ENCODE data around the gene PRKAR2A.
"Not testable (repeated sequence)": the region's sequence is repeated elsewhere in the genome, so short reads cannot be mapped to it uniquely, and the experiment has no call there.

The PRKAR2A gene

DNA sequence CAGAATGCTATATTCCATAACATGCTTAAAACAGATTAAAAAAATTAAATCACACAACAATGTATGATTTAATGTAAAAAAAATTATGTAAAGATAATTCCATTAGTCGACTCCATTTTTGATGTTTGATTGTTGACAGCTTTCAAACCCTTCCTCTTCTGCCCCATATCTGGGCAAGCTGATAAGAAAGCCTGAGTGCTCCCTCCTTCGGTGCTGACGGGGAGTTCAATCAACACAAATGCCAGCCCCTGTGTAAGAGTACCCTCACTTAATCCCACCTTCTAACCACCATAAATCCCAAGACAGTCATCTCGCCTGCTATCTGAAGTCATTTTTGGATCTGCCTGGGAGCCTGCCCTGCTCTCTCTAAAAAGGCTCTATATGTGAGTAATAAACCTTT, 70.8 kb downstream of the PRKAR2A start:
- no peak for DNase-seq (ENCODE audit: low spot score)

DNA sequence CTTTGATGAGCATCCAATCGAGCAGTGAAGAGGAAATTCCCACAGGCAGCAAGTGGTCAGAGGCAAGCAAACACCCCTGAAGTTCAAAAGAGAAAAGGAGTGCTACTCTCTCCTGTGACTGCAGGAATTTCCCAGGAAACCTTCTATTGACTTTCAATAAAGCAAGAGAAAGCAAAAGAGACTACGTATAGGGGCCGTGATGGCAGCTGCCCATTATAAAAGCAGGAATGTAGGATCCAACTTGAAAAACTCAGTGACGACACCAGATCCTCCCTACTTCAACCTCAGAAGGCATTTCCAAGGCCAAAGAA, 77.5 kb downstream of the PRKAR2A start:
- no peak for DNase-seq (ENCODE audit: low spot score)

DNA sequence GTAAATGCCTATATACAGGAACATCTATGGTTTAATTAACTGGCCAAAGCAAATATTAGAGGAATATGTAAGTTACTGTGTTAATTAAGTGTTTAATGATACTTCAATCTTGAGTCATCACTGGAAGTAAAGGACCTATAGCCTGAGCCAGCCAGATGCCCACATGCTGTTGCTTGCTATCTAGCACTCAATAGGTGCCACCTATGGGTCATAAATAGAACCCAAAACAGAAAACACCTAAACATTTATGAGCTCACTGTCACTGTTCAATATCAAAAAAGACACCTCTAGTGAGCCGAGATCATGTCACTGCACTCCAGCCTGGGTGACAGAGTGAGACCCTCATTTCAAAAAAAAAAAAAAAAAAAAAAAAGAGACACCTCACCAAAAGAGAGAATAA, 82.3 kb downstream of the PRKAR2A start:
- peak; percentile 46 for DNase-seq (ENCODE audit: low spot score)

DNA sequence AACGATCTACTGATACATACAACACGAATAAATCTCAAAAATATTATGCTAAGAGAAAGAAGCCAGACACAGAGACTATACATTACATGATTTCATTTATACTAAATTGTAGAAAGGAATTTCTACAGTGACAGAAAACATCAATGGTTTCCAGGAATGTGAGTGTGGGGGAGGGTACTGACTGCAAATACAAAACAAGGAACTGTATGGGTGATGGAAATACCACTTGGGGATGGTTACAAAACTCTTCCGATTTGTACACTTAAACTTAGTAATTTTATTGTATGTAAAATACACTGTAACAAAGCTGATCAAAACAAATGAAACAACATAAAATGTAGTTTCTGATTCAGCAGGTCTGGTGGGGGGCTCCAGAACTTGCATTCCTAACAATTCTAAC, 84.9 kb downstream of the PRKAR2A start:
- no peak for DNase-seq (ENCODE audit: low spot score)

DNA sequence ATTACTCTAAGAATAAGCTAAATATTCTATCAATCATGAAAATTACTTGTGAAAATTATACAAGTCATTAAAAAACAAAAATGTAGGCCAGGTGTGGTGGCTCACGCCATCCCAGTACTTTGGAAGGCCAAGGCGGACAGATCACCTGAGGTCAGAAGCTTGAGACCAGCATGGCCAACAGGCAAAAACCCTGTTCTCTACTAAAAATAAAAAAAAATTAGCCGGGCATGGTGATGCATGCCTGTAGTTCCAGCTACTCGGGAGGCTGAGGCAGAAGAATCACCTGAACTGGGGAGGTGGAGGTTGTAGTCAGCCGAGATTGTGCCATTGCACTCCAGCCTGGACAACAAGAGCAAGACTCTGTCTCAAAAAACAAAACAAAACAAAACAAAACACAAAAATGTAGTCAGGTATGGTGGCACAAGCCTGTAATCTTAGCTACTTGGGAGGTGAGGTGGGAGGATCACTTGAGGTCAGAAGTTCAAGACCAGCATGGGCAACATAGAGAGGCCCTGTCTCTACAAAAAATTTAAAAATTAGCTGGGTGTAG, 87.6 kb downstream of the PRKAR2A start:
- DNase-seq (ENCODE audit: low spot score), result not testable (repeated sequence)

DNA sequence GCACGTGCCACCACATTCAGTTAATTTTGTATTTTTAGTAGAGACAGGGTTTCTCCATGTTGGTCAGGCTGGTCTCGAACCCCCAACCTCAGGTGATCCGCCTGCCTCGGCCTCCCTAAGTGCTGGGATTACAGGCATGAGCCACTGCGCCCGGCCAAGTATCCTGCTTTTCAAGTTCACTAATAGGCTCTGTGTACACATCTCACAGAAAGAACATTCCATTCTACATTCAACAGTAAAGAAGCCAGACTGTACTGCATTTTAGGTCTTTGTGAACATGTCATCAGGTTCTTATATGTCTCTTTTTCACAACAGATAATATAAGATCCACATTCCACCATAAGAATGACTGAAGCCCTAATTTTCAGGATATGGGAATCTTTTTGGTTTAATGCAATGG, 88.1 kb downstream of the PRKAR2A start:
- not testable (repeated sequence) for DNase-seq (ENCODE audit: low spot score)

DNA sequence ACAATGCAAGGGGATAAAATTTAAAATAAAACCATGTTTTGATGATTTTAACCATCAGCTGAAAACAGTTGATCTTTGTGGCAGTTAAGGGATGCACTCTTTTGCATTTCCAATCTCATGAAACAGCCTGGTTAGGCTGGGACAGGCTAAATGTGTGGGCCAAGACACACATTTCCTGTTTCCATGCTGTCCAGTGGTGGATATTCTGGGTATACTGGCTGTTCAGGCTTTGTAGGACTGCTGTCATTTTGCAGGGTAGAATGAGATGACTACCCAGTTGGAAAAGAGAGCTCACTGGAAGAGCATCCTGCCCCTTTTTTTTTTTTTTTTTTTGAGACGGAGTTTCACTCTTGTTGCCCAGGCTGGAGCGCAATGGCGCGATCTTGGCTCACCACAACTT, 88.6 kb downstream of the PRKAR2A start:
- DNase-seq (ENCODE audit: low spot score), result no peak

DNA sequence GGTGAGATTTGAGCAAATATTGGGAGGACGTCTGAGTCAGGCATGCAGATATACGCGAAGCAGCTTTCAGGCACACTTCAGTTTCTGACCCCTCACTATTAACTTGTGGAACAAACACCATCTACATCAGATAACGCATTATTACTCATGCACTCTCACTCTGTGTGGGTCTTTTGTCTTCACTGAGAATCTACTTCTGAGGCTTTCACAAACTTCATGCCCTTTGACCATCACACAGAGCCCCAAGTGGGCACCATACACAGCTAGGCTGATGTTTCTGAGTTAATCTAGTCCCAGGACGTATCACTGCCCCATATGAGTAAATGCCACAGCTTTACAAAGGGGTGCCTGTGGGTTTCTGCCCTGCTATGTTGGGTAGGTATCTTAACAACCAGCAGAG, 91.0 kb downstream of the PRKAR2A start:
- DNase-seq (ENCODE audit: low spot score), result peak; percentile 88

DNA sequence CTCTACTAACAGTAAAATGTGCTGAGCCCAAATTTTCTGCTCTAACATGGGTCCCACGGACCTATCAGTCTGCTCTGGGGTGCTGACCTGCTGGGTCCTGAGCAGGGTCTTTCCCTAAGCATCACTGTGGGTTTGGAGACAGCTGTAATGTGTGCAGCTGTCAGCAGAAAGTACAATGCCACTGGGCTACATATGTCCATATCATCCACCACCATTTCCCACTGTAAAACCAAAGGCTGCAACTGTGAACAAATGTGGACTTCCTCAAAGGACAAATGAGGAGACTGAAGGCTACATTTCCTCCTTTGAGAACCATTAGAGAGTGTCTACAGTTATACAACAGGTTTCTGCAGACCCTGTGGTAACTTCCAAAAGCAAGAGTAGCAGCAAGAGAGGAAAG, 96.8 kb downstream of the PRKAR2A start:
- no peak for DNase-seq (ENCODE audit: low spot score)

DNA sequence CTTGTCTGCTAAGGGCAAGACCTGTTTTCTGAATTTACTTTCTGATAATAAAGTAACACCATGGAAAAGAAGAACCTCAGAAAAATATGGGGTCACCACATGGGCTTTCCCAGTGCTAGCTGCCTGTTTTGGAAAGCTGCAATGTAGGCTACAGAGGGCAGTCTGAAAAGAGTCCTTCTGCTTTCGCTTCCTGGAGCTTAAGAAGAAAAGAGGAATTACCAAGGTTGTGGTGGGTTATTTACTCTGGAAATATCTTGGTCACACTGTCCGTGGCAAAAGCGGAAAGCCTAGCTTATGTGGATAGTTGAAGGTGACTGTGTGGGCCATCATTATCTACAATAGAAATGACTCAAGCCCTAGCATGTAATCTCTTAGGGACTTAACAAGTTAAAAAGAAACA, 98.9 kb downstream of the PRKAR2A start:
- no peak for DNase-seq (ENCODE audit: low spot score)

DNA sequence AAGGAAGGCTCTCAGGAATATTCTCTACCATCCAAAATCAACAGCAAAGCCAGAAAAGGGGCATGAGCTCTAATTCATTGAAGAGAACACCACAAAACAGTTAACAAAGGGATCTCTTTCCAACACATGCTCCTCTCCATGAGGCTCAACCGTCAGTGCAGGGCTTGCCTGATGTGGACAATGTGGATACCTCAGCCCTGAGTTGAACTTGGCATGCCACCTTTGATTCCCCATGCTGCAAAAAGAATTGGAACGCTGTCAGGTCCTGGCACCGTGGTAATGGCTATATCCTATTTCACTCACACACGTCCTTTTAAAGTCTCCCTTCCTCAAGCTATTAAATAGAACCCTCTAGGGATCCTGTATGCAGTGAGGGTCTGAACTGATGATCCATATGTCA, 100.0 kb downstream of the PRKAR2A start:
- DNase-seq (ENCODE audit: low spot score), result peak; percentile 87

DNA sequence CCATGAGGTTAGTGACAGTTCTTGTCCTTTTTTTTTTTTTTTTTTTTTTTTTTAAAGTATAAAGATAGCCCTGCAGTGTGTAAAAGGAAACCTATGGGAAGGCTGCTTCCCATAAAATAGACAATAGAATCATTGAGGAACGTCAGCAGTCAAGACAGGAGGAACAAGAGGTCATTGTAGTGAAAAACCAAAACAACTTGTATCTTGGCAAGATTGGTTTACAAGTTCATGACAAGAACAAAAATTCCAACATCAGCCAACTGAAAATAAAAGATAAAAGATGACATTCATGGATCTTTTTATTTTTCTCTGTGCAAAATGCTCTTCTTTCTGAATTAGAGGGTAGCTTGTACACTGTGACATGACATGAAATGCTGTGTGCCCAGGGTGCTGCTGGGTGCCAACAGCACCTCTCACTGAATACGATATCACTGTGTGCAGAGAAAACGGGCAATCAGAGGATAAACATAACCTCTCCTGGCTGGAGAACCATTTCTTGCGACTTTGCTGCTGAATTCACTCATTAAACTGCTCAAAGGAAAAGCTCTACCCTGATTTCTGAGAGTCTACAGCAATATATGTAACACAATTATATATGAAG, 100.6 kb downstream of the PRKAR2A start:
- peak; percentile 98 for DNase-seq (ENCODE audit: low spot score)

DNA sequence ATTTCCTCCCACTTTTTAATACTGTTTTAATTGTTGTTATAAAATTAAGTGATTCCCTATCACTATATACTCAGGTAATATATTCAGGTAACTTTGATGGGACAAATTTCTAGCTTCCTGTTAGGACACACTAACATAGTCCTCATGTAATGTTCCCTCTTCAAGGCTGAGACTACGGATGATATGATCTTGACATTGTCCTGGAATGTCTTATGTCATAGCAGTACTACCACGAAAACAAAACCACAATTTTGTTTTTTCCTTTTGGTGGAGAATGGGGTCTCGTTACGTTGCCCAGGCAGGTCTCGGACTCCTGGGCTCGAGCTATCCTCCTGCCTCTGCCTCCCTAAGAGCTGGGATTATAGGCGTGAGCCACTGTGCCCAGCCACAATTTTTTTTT, 103.9 kb downstream of the PRKAR2A start:
- no peak for DNase-seq (ENCODE audit: low spot score)

DNA sequence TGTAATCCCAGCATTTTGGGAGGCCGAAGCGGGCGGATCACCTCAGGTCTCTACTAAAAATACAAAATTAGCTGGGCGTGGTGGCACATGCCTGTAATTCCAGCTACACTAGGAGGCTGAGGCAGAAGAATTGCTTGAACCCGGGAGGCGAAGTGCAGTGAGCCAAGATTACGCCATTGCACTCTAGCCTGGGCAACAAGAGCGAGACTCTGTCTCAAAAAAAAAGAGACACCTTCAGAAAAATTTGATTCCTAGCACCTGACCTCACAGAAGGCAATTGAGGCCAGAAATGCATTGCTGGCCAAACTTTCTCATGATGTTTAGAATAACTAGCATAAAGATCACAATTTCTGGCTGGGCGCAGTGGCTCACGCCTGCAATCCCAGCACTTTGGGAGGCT, 106.4 kb downstream of the PRKAR2A start:
- not testable (repeated sequence) for DNase-seq (ENCODE audit: low spot score)

DNA sequence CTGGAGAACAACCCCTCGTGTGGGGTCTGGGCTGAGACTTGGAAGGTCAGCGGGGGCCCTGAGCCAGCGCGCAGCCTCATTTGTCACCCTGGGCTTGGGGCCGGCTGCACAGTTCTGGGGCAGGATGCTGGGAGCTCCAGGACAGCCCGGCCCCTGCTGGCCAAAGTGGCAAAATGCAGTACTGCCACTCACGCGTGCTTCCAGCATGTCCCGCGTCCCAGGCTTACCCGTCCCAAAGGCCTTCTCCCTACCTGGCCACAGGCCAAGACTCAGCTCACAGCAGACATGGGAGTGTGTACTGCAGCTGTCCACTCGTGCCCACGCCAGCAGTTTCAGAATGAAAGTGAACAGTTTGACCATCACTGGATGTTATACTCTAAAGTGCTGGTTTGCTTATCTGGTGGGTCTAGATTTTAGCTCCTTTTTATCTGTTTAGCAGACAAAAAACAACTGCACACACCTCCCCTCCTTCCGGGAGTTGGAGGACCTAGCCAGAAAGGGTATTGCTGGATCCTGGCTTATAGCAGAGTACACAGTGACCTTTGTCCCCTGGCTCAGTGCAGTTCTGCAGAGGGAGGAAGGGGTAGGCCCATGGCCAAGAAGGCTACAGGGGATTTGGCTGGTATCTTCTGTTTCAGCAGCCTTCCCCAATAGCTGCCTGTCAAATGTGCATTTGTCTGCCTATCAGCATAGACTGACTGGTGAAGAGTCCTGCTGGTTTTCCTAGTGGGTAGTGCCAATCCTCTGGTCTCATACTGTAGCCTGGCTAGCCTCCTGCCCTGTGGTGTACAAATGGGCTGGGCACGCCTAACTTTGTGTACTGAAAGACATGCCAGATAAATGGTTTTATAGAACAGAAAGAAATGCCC, 107.5 kb downstream of the PRKAR2A start:
- peak; percentile 94 for DNase-seq (ENCODE audit: low spot score)

DNA sequence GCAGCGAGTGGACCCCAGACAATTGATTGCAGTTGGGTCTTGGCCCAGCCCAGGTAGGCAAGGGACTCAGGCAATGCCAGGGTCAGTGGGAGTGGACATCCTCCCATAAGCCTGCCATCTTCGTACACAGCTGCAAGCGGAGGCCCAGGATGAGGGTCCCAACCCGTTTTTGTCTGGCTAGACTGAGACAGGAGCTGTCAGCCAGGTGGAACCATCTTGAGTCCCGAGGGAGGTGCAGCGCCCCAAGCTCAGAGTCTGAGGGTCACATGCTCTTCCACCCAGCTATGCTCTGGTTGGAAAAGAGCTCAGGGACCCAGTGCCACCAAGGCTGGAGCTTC, 108.1 kb downstream of the PRKAR2A start:
- no peak for DNase-seq (ENCODE audit: low spot score)

DNA sequence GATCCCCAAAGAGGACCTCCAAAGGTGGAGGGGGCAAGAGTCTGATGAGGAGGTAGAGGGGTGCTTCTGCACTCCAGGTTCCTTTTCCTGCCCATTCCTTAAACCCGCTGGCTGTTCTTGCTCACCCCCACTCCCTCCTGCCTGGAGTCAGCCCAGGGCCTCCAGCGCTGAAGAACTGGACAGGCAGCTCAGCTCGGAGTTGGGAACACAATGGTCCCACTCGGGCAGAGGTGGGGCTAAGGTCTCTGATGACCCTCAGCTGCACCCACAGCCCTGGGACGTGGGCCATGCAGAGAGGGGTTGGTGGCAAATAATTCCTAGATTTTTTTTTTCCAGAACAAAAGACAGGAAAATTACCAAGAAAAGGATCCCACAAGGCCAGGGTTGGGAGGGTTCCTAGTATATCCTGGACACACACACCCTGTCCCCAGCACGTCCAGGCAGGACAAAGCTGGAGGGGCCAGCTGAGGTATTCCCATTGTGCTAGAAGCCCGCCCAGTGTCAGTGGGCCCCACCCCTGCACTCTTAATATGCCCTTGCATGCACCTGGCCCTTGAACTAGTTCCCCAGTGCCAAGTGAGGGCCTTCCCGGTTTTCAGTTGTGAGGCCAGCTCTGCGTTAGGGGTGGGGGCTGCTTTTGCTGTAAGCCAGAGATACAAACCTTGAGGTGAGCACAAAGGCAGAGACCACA, 108.6 kb downstream of the PRKAR2A start:
- DNase-seq (ENCODE audit: low spot score), result no peak

DNA sequence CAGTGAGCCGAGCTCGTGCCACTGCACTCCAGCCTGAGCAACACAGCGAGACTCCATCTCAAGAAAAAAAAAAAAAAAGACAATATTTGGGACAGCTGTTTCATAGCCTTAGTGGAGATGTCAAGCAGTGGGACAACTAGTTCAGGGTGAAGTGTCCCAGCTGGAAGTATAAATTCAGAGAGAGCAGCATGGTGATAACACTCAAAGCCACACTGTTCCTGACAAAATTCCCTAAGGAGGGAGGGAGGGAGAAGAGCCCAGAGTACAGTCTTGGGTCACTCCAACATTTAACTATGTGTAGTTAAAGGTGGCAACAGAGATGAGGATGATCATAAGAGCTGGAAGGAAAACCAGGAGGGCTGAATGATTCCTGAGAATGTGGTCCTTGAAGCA, 109.5 kb downstream of the PRKAR2A start:
- no peak for DNase-seq (ENCODE audit: low spot score)

DNA sequence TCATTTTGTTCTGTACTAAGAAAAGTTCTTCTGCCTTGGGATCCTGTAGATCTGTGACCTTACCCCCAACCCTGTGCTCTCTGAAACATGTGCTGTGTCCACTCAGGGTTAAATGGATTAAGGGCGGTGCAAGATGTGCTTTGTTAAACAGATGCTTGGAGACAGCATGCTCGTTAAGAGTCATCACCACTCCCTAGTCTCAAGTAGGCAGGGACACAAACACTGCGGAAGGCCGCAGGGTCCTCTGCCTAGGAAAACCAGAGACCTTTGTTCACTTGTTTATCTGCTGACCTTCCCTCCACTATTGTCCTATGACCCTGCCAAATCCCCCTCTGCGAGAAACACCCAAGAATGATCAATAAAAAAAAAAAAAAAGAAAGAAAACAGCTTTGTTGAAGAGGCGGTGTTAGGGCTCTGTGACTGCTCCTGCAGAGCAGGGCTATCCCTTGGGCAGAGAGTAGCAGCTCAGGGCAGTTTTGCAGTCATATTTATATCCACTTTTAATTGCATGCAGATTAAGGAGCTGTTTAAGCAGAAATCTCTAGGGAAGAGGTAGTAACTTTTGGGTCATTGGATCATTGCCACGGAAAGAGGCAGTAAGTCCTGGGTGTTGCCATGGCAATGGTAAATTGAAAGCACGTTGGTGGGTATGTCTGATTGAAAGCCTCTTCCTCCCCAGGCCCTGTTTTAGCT, 112.5 kb downstream of the PRKAR2A start:
- DNase-seq (ENCODE audit: low spot score), result not testable (repeated sequence)

DNA sequence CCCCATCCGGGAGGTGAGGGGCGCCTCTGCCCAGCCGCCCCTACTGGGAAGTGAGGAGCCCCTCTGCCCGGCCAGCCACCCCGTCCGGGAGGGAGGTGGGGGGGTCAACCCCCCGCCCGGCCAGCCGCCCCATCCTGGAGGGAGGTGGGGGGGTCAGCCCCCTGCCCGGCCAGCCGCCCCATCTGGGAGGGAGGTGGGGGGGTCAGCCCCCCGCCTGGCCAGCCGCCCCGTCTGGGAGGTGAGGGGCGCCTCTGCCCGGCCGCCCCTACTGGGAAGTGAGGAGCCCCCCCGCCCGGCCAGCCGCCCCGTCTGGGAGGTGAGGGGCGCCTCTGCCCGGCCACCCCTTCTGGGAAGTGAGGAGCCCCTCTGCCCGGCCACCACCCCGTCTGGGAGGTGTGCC, 113.1 kb downstream of the PRKAR2A start:
- not testable (repeated sequence) for DNase-seq (ENCODE audit: low spot score)

DNA sequence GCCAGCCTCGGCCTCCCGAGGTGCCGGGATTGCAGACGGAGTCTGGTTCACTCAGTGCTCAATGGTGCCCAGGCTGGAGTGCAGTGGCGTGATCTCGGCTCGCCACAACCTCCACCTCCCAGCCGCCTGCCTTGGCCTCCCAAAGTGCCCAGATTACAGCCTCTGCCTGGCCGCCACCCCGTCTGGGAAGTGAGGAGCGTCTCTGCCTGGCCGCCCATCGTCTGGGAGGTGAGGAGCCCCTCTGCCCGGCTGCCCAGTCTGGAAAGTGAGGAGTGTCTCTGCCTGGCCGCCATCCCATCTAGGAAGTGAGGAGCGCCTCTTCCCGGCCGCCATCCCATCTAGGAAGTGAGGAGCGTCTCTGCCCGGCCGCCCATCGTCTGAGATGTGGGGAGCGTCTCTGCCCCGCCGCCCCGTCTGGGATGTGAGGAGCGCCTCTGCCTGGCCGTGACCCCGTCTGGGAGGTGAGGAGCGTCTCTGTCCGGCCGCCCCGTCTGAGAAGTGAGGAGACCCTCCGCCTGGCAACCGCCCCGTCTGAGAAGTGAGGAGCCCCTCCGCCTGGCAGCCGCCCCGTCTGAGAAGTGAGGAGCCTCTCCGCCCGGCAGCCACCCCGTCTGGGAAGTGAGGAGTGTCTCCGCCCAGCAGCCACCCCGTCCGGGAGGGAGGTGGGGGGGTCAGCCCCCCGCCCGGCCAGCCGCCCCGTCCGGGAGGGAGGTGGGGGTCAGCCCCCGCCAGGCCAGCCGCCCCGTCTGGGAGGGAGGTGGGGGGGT, 113.7 kb downstream of the PRKAR2A start:
- DNase-seq (ENCODE audit: low spot score), result not testable (repeated sequence)

DNA sequence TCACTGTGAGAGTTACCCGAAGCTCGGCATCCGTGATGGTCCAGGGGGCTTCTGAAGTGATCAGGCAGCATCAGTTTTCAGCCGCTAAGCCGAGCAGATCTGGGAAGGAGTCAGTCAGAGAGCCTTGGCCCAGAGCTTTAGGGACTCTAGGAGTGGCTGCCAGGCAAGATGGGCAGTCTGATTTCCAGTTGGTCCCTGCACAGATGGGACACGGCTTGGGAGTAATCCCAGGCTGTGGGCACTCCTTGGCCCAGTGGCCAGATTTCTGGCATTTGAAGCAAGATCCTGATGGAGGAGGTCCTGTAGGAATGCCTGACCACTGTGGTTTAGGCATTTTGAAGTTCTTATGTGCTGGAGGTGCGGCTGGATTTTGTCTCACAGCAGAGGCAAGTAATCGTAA, 120.2 kb downstream of the PRKAR2A start:
- DNase-seq (ENCODE audit: low spot score), result no peak

Measured in COLO829 (cell line).